GM19023 (cell line): ENCODE measurements around the gene ITGA2.

ENCODE experiments used
- ATAC-seq: cut with Tn5 transposase; IDR thresholded peaks from one replicate; pipeline ENCODE4 v1.9.1; 2021; ENCODE audit warnings: mild to moderate bottlenecking, moderate library complexity; ENCODE audit not compliant: unreplicated experiment

Gene ITGA2

GRCh38 chr5:53133020-53133419 is 143.9 kb downstream of the ITGA2 start:
- no peak for ATAC-seq
